Measurements from ENCODE around the gene SAMD13. TPM values are rescaled to one million over a fixed set of nuclear protein-coding genes. Genes with fewer than 3 reads are reported as not detected.

The SAMD13 gene
- total and polyA plus RNA-seq, 3 donors from 2014 or later = 6.1 to 31.9 (median 6.6) TPM

DNA sequence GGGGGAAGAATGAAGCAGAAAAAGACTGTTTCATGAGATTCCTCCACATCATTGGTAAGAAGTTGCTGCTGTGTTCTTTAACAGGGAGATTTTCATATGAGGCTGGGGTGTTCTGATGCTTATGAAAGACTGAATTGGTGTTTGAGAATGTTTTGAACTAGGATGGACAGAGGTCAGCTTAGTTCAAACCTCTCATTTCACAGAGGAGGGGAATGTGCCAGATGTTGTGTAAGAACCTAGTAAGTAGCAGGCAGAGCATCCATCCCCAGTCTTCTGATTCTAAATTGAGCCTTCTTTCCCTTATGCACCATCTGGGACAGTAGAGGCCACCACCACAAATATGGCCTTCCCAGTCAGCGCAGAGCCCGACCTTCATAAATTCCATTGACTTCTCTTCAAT lies 43.7 kb downstream of the SAMD13 start:
- TF ChIP-seq, protein P1, sequence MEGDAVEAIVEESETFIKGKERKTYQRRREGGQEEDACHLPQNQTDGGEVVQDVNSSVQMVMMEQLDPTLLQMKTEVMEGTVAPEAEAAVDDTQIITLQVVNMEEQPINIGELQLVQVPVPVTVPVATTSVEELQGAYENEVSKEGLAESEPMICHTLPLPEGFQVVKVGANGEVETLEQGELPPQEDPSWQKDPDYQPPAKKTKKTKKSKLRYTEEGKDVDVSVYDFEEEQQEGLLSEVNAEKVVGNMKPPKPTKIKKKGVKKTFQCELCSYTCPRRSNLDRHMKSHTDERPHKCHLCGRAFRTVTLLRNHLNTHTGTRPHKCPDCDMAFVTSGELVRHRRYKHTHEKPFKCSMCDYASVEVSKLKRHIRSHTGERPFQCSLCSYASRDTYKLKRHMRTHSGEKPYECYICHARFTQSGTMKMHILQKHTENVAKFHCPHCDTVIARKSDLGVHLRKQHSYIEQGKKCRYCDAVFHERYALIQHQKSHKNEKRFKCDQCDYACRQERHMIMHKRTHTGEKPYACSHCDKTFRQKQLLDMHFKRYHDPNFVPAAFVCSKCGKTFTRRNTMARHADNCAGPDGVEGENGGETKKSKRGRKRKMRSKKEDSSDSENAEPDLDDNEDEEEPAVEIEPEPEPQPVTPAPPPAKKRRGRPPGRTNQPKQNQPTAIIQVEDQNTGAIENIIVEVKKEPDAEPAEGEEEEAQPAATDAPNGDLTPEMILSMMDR (IDR thresholded peaks at IDR 0.05) = no peak
- no peak for TF ChIP-seq POLR2A (IDR thresholded peaks at IDR 0.05)
- WGBS, 2 donors = 94 to 100% methylated on average over 2 of the region's 2 CpGs
- DNase-seq = no peak

GRCh38 chr1:84347271-84347931 lies 45.9 kb downstream of the SAMD13 start:
- H3K27me3 ChIP-seq = no peaks in the 10 kb centered on the region
- no peaks in the 10 kb centered on the region for H3K9me3 ChIP-seq
- H3K4me1 ChIP-seq = no peaks in the 10 kb centered on the region
- no peak for TF ChIP-seq POLR2A (IDR thresholded peaks at IDR 0.05)
- TF ChIP-seq, protein P1 (IDR thresholded peaks at IDR 0.05) = no peak
- 81 to 82% methylated on average over 6 of the region's 6 CpGs for WGBS, 2 donors
- H3K36me3 ChIP-seq (ENCODE audit: low read depth, missing control alignments) = no peaks in the 10 kb centered on the region
- no peak for DNase-seq
- no peak overlapping the region for H3K4me3 ChIP-seq
- intact Hi-C loops (cut with DNase I; ENCODE audit: low total_unique reads) = no loop called here
- H3K27ac ChIP-seq = no peak overlapping the region

More for the DNA sequence above, 43.7 kb downstream of the SAMD13 start:
- Histone ChIP-seq H3K27me3 (no peaks in the 10 kb centered on the region), H3K4me1 (no peaks in the 10 kb centered on the region), H3K27ac (no peak overlapping the region), H3K9me3 (no peaks in the 10 kb centered on the region), H3K4me3 (no peak overlapping the region), H3K36me3 (ENCODE audit: low read depth, missing control alignments) (no peaks in the 10 kb centered on the region)
- intact Hi-C loops (cut with DNase I; ENCODE audit: low total_unique reads) = no loop called here

DNA sequence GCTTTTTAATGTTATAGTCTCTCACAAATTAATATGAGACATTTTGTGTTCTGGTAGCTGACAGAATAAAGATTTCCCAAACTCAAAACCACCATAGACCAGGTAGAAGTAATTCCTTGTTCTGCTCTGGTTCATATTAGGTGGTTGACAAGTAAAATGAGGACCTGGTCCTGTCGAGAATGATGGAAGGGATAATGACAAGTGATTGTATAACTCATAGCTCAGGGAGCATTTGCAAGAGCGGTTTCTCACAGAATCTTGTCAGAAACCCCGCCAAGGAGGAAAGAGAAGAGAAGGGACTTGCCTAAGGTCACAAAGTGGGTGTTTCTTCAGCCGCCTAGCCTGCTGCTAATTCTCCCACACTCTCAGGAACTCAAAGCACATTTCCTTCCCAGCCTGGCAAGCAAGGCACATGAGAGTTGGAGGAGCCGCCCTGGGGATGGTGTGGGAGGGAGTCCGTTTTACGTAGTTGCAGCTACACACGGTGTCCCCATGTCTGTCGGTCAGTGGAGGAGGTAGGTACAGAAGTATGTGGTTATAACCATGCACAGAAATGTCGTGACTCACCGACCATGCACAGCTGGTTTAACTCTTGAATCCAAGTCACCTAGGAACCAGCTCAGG lies 46.5 kb downstream of the SAMD13 start:
- 53 to 66% methylated on average over 11 of the region's 11 CpGs for WGBS, 2 donors
- Histone ChIP-seq H3K27me3 (no peaks in the 10 kb centered on the region), H3K27ac (no peak overlapping the region), H3K36me3 (ENCODE audit: low read depth, missing control alignments) (no peaks in the 10 kb centered on the region), H3K4me1 (no peaks in the 10 kb centered on the region), H3K9me3 (no peaks in the 10 kb centered on the region), H3K4me3 (no peak overlapping the region)
- DNase-seq = peak; percentile 59
- intact Hi-C loops (cut with DNase I; ENCODE audit: low total_unique reads) = no loop called here
- no peak for TF ChIP-seq POLR2A (IDR thresholded peaks at IDR 0.05)
- TF ChIP-seq, protein P1 (IDR thresholded peaks at IDR 0.05) = no peak

DNA sequence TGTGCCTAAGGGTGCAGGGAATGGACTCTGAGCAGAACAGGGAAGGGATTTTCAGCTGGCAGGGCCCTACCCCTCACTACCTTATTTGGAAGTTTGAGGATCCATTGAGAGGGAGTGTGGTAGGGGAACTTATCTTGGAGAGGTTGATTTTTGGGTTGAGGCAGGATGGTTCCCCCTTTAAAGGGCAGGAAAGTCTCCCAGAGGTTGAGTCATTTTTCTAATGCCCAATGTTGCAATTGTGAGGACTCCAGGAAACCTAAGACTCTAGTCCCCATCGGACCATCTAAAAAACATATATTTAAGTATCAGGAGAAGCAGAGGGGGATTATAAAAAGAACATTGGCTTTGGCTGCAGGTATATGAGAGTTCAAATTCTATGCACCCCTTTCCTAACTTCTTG lies 47.3 kb downstream of the SAMD13 start:
- intact Hi-C loops (cut with DNase I; ENCODE audit: low total_unique reads) = no loop called here
- TF ChIP-seq, protein P1 (IDR thresholded peaks at IDR 0.05) = no peak
- TF ChIP-seq POLR2A (IDR thresholded peaks at IDR 0.05) = no peak
- Histone ChIP-seq H3K4me3 (no peak overlapping the region), H3K36me3 (ENCODE audit: low read depth, missing control alignments) (no peaks in the 10 kb centered on the region), H3K27ac (no peak overlapping the region), H3K4me1 (no peaks in the 10 kb centered on the region), H3K27me3 (no peaks in the 10 kb centered on the region), H3K9me3 (no peaks in the 10 kb centered on the region)
- WGBS, 2 donors = 71 to 100% methylated on average over 1 of the region's 1 CpG
- no peak for DNase-seq

- intact Hi-C loops (cut with DNase I; ENCODE audit: low total_unique reads) = no loop called here
- WGBS, 2 donors = 59 to 66% methylated on average over 3 of the region's 3 CpGs
- no peaks in the 10 kb centered on the region for H3K9me3 ChIP-seq
- no peak for DNase-seq
- H3K27me3 ChIP-seq = no peaks in the 10 kb centered on the region
- no peaks in the 10 kb centered on the region for H3K4me1 ChIP-seq
- H3K27ac ChIP-seq = no peak overlapping the region
- no peaks in the 10 kb centered on the region for H3K36me3 ChIP-seq (ENCODE audit: low read depth, missing control alignments)
- no peak for TF ChIP-seq POLR2A (IDR thresholded peaks at IDR 0.05)
- TF ChIP-seq, protein P1 (IDR thresholded peaks at IDR 0.05) = no peak
- no peak overlapping the region for H3K4me3 ChIP-seq
Observed at GRCh38 chr1:84350104-84350503, 48.6 kb downstream of the SAMD13 start.
